Adrenal gland (tissue), 5 donors: ENCODE measurements around the gene TGFBRAP1.

Experiments
- POLR2A ChIP-seq, 2 donors: fragments of 450-650 bp; IDR thresholded peaks; one replicate each; pipeline ENCODE4 v1.6.1; 2017; ENCODE audit warnings: antibody characterized with exemption in 2 of 2, mild to moderate bottlenecking in 2 of 2, moderate library complexity in 1 of 2
- TF ChIP-seq, protein P1 (sequence below), 6 experiments: fragments of 450-650 bp in 4 of 6; fragments of 200-600 bp in 2 of 6; sonication (generic) in 1 of 6; IDR thresholded peaks; 1 replicate in 5 of 6; 2 replicates in 1 of 6; pipeline versions ENCODE4 v1.5.1 to v1.8.0; 2016 to 2021; ENCODE audit warnings: antibody characterized with exemption in 6 of 6, mild to moderate bottlenecking in 2 of 6, moderate library complexity in 1 of 6
- donor health status: DM: no; HTN: no; CAD: no.

DNA sequence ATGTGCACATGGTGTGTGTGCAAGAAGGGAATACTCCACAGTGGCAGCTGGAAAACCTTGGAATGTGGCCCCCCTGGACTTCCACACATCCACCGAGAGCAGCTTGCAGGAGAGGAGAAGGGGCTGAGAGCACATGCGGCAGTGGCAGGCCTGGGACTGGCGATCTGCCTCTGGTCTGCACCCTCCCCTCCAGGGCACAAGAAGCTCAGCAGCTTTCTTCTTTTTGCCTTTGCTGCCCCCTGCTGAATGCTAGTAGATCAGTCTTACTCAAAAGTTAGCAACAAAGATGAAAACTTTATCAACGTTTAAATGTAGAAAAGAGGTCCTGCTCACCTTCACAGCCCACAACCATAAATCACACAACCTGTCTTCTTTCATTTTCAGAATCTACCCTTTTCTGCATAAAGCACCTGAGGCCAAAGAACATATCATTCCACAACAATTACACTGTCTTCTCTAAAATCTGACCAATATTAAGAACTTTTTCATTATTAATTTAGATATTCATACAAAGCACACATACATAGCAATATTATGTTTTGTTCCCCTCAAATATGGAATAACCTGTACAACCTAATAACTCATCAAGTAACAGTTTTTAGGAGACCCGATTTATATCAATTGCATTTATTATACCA is 34.6 kb downstream of the TGFBRAP1 start:
- TF ChIP-seq, protein P1, sequence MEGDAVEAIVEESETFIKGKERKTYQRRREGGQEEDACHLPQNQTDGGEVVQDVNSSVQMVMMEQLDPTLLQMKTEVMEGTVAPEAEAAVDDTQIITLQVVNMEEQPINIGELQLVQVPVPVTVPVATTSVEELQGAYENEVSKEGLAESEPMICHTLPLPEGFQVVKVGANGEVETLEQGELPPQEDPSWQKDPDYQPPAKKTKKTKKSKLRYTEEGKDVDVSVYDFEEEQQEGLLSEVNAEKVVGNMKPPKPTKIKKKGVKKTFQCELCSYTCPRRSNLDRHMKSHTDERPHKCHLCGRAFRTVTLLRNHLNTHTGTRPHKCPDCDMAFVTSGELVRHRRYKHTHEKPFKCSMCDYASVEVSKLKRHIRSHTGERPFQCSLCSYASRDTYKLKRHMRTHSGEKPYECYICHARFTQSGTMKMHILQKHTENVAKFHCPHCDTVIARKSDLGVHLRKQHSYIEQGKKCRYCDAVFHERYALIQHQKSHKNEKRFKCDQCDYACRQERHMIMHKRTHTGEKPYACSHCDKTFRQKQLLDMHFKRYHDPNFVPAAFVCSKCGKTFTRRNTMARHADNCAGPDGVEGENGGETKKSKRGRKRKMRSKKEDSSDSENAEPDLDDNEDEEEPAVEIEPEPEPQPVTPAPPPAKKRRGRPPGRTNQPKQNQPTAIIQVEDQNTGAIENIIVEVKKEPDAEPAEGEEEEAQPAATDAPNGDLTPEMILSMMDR (IDR thresholded peaks at IDR 0.05) = peak; percentile 37 to 73 (median 64)
- no peak for TF ChIP-seq POLR2A (IDR thresholded peaks at IDR 0.05)
